CD4-positive, alpha-beta memory T cell (primary cell): ENCODE results near the gene PTPRT. TPM values are rescaled to one million over a fixed set of nuclear protein-coding genes. Genes with fewer than 3 reads are reported as not detected.

ENCODE experiments used
- CTCF ChIA-PET: fragments of 350-600 bp; sonication (Branson Sonifier 250); formaldehyde crosslinking; loops from one replicate; lab custom pipeline; 2021; ENCODE audit warnings: inconsistent platforms; ENCODE audit not compliant: partially characterized antibody; lab: Charles Lee
- POLR2A ChIA-PET: fragments of 350-600 bp; sonication (Branson Sonifier 250); formaldehyde crosslinking; loops from one replicate; lab custom pipeline; 2021; ENCODE audit not compliant: partially characterized antibody; lab: Charles Lee
- DNase-seq, 5 donors: peaks; one replicate each; pipeline versions ENCODE4 v3.0.0 to v3.0.0-alpha.2; 2020 to 2022; ENCODE audit warnings: mixed read lengths in 1 of 5
- H3K27ac ChIP-seq: one replicate; pipeline ENCODE4 v1.7.0; 2013; ENCODE audit warnings: low read depth, low read length
- H3K27me3 ChIP-seq: 2 replicates; pipeline ENCODE4 v1.7.0; 2013; ENCODE audit warnings: mild to moderate bottlenecking, low read length, moderate library complexity; ENCODE audit not compliant: insufficient read depth
- H3K36me3 ChIP-seq: 2 replicates; pipeline ENCODE4 v1.7.0; 2013; ENCODE audit warnings: mild to moderate bottlenecking, low read length, moderate library complexity; ENCODE audit not compliant: insufficient read depth
- H3K4me1 ChIP-seq: 2 replicates; pipeline ENCODE4 v1.7.0; 2013; ENCODE audit warnings: mild to moderate bottlenecking, low read length, moderate library complexity; ENCODE audit not compliant: insufficient read depth
- H3K4me3 ChIP-seq, 2 donors: one replicate each; pipeline ENCODE4 v1.7.0; 2013; ENCODE audit warnings: low read length in 2 of 2, mild to moderate bottlenecking in 1 of 2
- H3K9me3 ChIP-seq, 2 donors: one replicate each; pipeline ENCODE4 v1.7.0; 2013; ENCODE audit warnings: low read length in 2 of 2, control low read depth in 1 of 2; ENCODE audit not compliant: control insufficient read depth in 1 of 2
- H3K27ac Mint-ChIP-seq, 7 donors: one replicate each; pipeline ENCODE4 v1.8.0; 2020 to 2021; ENCODE audit warnings: mixed read lengths in 7 of 7, mild to moderate bottlenecking in 6 of 7, inconsistent platforms in 3 of 7, moderate library complexity in 3 of 7
- H3K27me3 Mint-ChIP-seq, 2 donors: one replicate each; pipeline ENCODE4 v1.8.0; 2020 to 2021; ENCODE audit warnings: mixed read lengths in 2 of 2
- H3K36me3 Mint-ChIP-seq, 2 donors: one replicate each; pipeline ENCODE4 v1.8.0; 2020 to 2021; ENCODE audit warnings: mixed read lengths in 2 of 2, inconsistent platforms in 1 of 2, mild to moderate bottlenecking in 1 of 2
- H3K4me1 Mint-ChIP-seq, 4 donors: one replicate each; pipeline ENCODE4 v1.8.0; 2020 to 2021; ENCODE audit warnings: mixed read lengths in 4 of 4, mild to moderate bottlenecking in 1 of 4
- H3K4me3 Mint-ChIP-seq, 8 donors: one replicate each; pipeline ENCODE4 v1.8.0; 2020 to 2021; ENCODE audit warnings: mixed read lengths in 8 of 8, mild to moderate bottlenecking in 7 of 8, moderate library complexity in 6 of 8, inconsistent platforms in 3 of 8
- H3K9me3 Mint-ChIP-seq, 8 donors: one replicate each; pipeline ENCODE4 v1.8.0; 2020 to 2021; ENCODE audit warnings: mixed read lengths in 8 of 8, mild to moderate bottlenecking in 5 of 8, inconsistent platforms in 3 of 8, moderate library complexity in 1 of 8
- intact Hi-C: fragments of 100-400 bp; cut with micrococcal nuclease; formaldehyde crosslinking; loops from one replicate; pipeline ENCODE4 v1.15.1; 2023
- polyA plus RNA-seq, 2 donors: library from polyadenylated mRNA; unstranded; fragments of 300-500 nt; fragmentation: Illumina TruSeq; gene quantifications; one replicate each; pipeline ENCODE4 v1.2.3, GENCODE V29; 2021
- total RNA-seq, 2 experiments: library from RNA; stranded (reverse); gene quantifications; one replicate each; pipeline ENCODE4 v1.2.3, GENCODE V29; 2021

Gene PTPRT
- total and polyA plus RNA-seq, 4 experiments from 2014 or later = not detected

GRCh38 chr20:42706759-42707158 lies 482.9 kb downstream of the PTPRT start:
- Histone ChIP-seq H3K27me3 (no peaks in the 10 kb centered on the region), H3K4me3 (no peak overlapping the region), H3K9me3 (peaks cover 0 to 4% of the 10 kb centered on the region in 2 donors), H3K27ac (no peak overlapping the region), H3K36me3 (no peaks in the 10 kb centered on the region), H3K4me1 (no peaks in the 10 kb centered on the region)
- Mint-ChIP-seq H3K36me3 (no peaks in the 10 kb centered on the region), H3K27me3 (no peaks in the 10 kb centered on the region), H3K4me1 (no peaks in the 10 kb centered on the region), H3K9me3 (peaks cover 2 to 43% (median 17%) of the 10 kb centered on the region in 8 donors), H3K4me3 (no peak overlapping the region), H3K27ac (no peak overlapping the region)
- POLR2A ChIA-PET = no interaction called here
- no peak for DNase-seq
- CTCF ChIA-PET = no interaction called here
- intact Hi-C loops = no loop called here

- Mint-ChIP-seq H3K4me3 (no peak overlapping the region), H3K36me3 (no peaks in the 10 kb centered on the region), H3K27ac (no peak overlapping the region), H3K4me1 (no peaks in the 10 kb centered on the region), H3K27me3 (no peaks in the 10 kb centered on the region), H3K9me3 (peaks cover 2 to 33% (median 17%) of the 10 kb centered on the region in 8 donors)
- no peak overlapping the region for H3K27ac ChIP-seq
- H3K36me3 ChIP-seq = no peaks in the 10 kb centered on the region
- ChIA-PET POLR2A (no interaction called here), CTCF (no interaction called here)
- H3K4me1 ChIP-seq = no peaks in the 10 kb centered on the region
- intact Hi-C loops = no loop called here
- H3K9me3 ChIP-seq = peaks cover 0 to under 1% of the 10 kb centered on the region in 2 donors
- no peaks in the 10 kb centered on the region for H3K27me3 ChIP-seq
- no peak for DNase-seq
- H3K4me3 ChIP-seq = no peak overlapping the region
Observed at GRCh38 chr20:42705550-42705949, 484.2 kb downstream of the PTPRT start.

GRCh38 chr20:42703744-42704143 lies 486.0 kb downstream of the PTPRT start:
- H3K4me3 ChIP-seq = no peak overlapping the region
- no peak for DNase-seq
- no peaks in the 10 kb centered on the region for H3K9me3 ChIP-seq
- POLR2A ChIA-PET = no interaction called here
- H3K27me3 Mint-ChIP-seq = no peaks in the 10 kb centered on the region
- H3K36me3 Mint-ChIP-seq = no peaks in the 10 kb centered on the region
- H3K9me3 Mint-ChIP-seq = peaks cover 0 to 28% (median 12%) of the 10 kb centered on the region in 8 donors
- H3K27ac Mint-ChIP-seq = no peak overlapping the region
- no peak overlapping the region for H3K27ac ChIP-seq
- no peaks in the 10 kb centered on the region for H3K4me1 ChIP-seq
- H3K36me3 ChIP-seq = no peaks in the 10 kb centered on the region
- intact Hi-C loops = no loop called here
- CTCF ChIA-PET = no interaction called here
- no peaks in the 10 kb centered on the region for H3K4me1 Mint-ChIP-seq
- no peaks in the 10 kb centered on the region for H3K27me3 ChIP-seq
- H3K4me3 Mint-ChIP-seq = peak overlapping the region in 1 of 8 donors; percentile 23

DNA sequence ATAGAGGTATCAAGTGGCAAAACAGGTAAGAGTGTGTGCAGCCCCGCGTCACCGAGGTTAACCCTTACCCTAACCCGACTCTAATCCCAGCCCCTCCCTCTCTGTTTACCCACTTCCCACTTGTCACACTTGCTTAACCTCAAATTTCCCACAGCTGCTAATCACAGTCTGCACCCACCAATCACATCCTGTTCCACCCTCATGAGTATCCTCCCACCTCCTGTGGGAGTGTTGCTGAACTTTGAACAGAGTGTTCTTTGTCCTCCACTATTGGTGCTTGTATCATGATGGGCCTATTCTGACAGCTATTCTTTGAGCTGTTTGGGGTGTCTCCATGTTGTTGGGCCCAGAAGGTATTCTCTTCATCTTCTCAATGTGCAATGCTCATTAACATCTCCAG lies 487.8 kb downstream of the PTPRT start:
- H3K4me3 ChIP-seq = no peak overlapping the region
- intact Hi-C loops = no loop called here
- no peaks in the 10 kb centered on the region for H3K4me1 ChIP-seq
- H3K4me3 Mint-ChIP-seq = no peak overlapping the region
- no peaks in the 10 kb centered on the region for H3K36me3 ChIP-seq
- H3K27ac Mint-ChIP-seq = no peak overlapping the region
- no peaks in the 10 kb centered on the region for H3K27me3 ChIP-seq
- peaks cover 0 to 23% (median 13%) of the 10 kb centered on the region in 8 donors for H3K9me3 Mint-ChIP-seq
- CTCF ChIA-PET = no interaction called here
- H3K9me3 ChIP-seq = no peaks in the 10 kb centered on the region
- H3K27ac ChIP-seq = no peak overlapping the region
- DNase-seq = no peak
- no peaks in the 10 kb centered on the region for H3K27me3 Mint-ChIP-seq
- POLR2A ChIA-PET = no interaction called here
- H3K4me1 Mint-ChIP-seq = no peaks in the 10 kb centered on the region
- no peaks in the 10 kb centered on the region for H3K36me3 Mint-ChIP-seq

- peaks cover 0 to 16% (median 13%) of the 10 kb centered on the region in 8 donors for H3K9me3 Mint-ChIP-seq
- Histone ChIP-seq H3K36me3 (no peaks in the 10 kb centered on the region), H3K27me3 (no peaks in the 10 kb centered on the region), H3K9me3 (no peaks in the 10 kb centered on the region), H3K4me3 (no peak overlapping the region), H3K4me1 (no peaks in the 10 kb centered on the region), H3K27ac (no peak overlapping the region)
- ChIA-PET CTCF (no interaction called here), POLR2A (no interaction called here)
- no peak for DNase-seq
- H3K36me3 Mint-ChIP-seq = no peaks in the 10 kb centered on the region
- no peaks in the 10 kb centered on the region for H3K4me1 Mint-ChIP-seq
- no peak overlapping the region for H3K27ac Mint-ChIP-seq
- intact Hi-C loops = no loop called here
- H3K27me3 Mint-ChIP-seq = no peaks in the 10 kb centered on the region
- H3K4me3 Mint-ChIP-seq = no peak overlapping the region
Observed at GRCh38 chr20:42700372-42700771, 489.3 kb downstream of the PTPRT start.

DNA sequence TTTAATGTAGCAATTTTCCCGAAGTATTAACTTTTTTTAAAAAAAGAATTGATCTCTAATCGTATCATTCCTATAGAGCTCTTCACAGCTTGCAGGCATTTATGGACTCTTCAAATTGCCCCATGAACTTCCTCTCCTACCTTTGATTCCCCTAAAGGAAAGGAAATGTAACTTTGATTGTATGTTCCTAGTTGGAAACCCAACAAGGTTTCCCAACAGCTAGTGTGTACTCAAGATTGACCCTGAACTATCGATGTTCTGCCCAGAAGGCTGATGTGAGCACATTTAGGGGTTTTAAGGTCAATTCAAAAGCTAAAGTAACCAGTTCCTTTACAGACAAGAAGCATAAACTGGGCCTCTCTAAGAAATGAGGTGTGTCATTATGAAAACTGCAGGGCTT lies 491.7 kb downstream of the PTPRT start:
- POLR2A ChIA-PET = no interaction called here
- Mint-ChIP-seq H3K9me3 (peaks cover 0 to 12% (median 7%) of the 10 kb centered on the region in 8 donors), H3K4me3 (no peak overlapping the region), H3K27me3 (no peaks in the 10 kb centered on the region), H3K36me3 (no peaks in the 10 kb centered on the region), H3K27ac (no peak overlapping the region), H3K4me1 (no peaks in the 10 kb centered on the region)
- H3K36me3 ChIP-seq = no peaks in the 10 kb centered on the region
- CTCF ChIA-PET = no interaction called here
- no peak overlapping the region for H3K4me3 ChIP-seq
- H3K4me1 ChIP-seq = no peaks in the 10 kb centered on the region
- no peaks in the 10 kb centered on the region for H3K27me3 ChIP-seq
- H3K27ac ChIP-seq = no peak overlapping the region
- intact Hi-C loops = no loop called here
- no peaks in the 10 kb centered on the region for H3K9me3 ChIP-seq
- DNase-seq = no peak

- Histone ChIP-seq H3K4me3 (no peak overlapping the region), H3K9me3 (no peaks in the 10 kb centered on the region), H3K4me1 (no peaks in the 10 kb centered on the region), H3K27me3 (no peaks in the 10 kb centered on the region), H3K27ac (no peak overlapping the region), H3K36me3 (no peaks in the 10 kb centered on the region)
- Mint-ChIP-seq H3K4me1 (no peaks in the 10 kb centered on the region), H3K9me3 (peaks cover 0 to 31% (median 9%) of the 10 kb centered on the region in 8 donors), H3K27me3 (no peaks in the 10 kb centered on the region), H3K36me3 (no peaks in the 10 kb centered on the region), H3K27ac (no peak overlapping the region), H3K4me3 (no peak overlapping the region)
- CTCF ChIA-PET = no interaction called here
- no peak for DNase-seq
- POLR2A ChIA-PET = no interaction called here
- intact Hi-C loops = no loop called here
Observed at GRCh38 chr20:42690842-42691437, 498.8 kb downstream of the PTPRT start.
